HG03469 (cell line): ENCODE data around the gene BTC.
"Not testable (repeated sequence)": the region's sequence is repeated elsewhere in the genome, so short reads cannot be mapped to it uniquely, and the experiment has no call there.

Experiments
- ATAC-seq: cut with Tn5 transposase; IDR thresholded peaks from one replicate; pipeline ENCODE4 v1.9.1; 2021; ENCODE audit warnings: mild to moderate bottlenecking, moderate library complexity, moderate number of reproducible peaks; ENCODE audit not compliant: unreplicated experiment

BTC gene

GRCh38 chr4:74758551-74759145 lies 35.7 kb downstream of the BTC start:
- ATAC-seq, result no peak

GRCh38 chr4:74757136-74757535 lies 37.2 kb downstream of the BTC start:
- ATAC-seq, result no peak

- no peak for ATAC-seq
These were observed 38.8 kb downstream of the BTC start for GRCh38 chr4:74755486-74755885.

GRCh38 chr4:74754218-74754617 lies 40.1 kb downstream of the BTC start:
- peak; percentile 81 for ATAC-seq

GRCh38 chr4:74752798-74753197 lies 41.5 kb downstream of the BTC start:
- ATAC-seq, result no peak

DNA sequence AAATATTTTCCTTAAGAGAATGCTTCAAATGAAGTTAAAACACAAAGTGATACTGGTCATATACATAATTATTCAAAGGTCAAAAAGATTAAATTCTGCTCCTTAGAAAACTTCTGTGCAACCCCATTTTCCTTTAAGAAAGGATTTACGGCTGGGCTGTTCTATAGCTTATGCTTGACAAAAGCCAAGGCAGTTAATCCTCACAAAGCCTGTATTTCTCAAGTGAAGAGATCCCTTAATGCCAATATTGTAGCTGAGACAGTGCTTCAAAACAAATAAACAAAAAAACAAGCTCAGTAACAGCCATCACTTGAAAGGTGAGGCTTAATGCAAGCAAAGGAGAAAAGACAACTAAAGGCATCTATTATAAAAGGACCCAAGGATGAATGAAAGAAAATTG lies 42.5 kb downstream of the BTC start:
- no peak for ATAC-seq

DNA sequence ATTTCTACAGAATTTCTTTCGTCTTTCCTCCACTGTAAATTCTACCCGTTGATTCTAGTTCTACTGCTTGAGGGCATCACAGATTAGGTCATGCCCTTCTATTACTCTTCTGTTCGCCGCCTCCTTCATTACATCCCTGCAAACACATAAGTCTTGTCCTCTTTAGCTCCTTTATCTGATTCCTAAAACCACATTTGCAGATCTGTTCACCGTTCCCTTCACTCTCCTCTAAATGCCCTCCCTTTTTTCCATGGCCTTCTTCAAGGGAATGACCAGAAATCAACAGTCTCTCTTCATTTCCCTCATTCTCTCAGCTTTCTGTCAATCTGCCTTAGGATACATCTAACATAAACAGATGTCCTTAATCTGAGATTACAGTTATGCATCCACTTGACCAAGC lies 43.1 kb downstream of the BTC start:
- no peak for ATAC-seq

GRCh38 chr4:74742185-74742584 lies 52.1 kb downstream of the BTC start:
- ATAC-seq, result no peak

- ATAC-seq, result no peak
These were observed 55.7 kb downstream of the BTC start for GRCh38 chr4:74738464-74739143.

DNA sequence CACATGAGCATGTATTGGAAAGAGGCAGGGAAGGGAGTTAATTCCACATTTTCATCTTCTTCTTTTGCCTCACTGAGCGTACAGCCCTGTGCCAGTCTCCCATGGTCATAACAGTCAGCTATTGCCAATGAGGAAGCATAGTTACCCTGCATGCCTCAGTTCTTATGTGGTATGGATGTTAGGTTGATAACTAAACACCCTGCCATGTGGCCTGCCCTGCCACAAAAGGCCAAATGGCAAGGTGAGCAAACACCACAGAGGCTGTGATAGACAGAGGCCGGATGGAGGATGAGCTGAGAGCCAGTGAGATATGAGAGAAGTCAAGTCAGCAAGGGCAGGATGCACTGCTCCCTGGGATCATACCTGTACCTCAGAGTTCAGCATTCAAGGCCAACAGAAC lies 59.3 kb downstream of the BTC start:
- no peak for ATAC-seq

GRCh38 chr4:74733756-74734155 lies 60.6 kb downstream of the BTC start:
- no peak for ATAC-seq

DNA sequence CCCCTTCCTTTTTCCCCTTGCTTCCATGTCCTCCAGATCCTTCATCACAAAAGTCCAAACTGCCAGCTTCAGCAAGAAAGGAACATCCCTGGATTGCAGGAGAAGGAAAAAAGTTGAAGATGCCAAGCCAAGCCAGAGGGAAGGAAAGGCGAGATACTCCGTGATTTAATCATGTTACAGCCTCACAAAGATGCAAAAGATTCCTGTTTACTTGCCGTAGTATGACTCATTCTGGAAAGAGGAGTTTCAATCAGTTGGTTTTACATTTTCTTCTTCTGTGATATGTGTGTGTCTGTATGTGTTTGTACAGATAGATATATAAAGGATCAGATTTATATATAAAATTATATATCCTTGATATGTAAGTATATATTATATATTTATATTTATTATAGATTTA lies 69.3 kb downstream of the BTC start:
- ATAC-seq, result no peak

- ATAC-seq, result no peak
These were observed 77.9 kb downstream of the BTC start for GRCh38 chr4:74716436-74716765.

GRCh38 chr4:74715706-74716435 lies 78.5 kb downstream of the BTC start:
- peak; percentile 92 for ATAC-seq

- no peak for ATAC-seq
These were observed 79.7 kb downstream of the BTC start for GRCh38 chr4:74714611-74715130.

GRCh38 chr4:74708135-74708534 lies 86.2 kb downstream of the BTC start:
- not testable (repeated sequence) for ATAC-seq
